ENCODE data around the gene NEK7. TPM values are rescaled to one million over a fixed set of nuclear protein-coding genes. Genes with fewer than 3 reads are reported as not detected.
A peak's percentile ranks its signal among the peaks of the same experiment; 100 is the strongest.
"Not testable (repeated sequence)": the region's sequence is repeated elsewhere in the genome, so short reads cannot be mapped to it uniquely, and the experiment has no call there.

NEK7 gene
- total RNA-seq, 1 donor, result 187 TPM

- no peak for TF ChIP-seq CTCF (IDR thresholded peaks at IDR 0.05; ENCODE audit: insufficient read depth, low read length)
- H3K4me3 ChIP-seq (ENCODE audit: low read depth, low read length), result no peak overlapping the region
- DNase-seq (ENCODE audit: low read depth), result no peak
Measured at GRCh38 chr1:198124673-198125072, 32.1 kb upstream of the NEK7 start.

GRCh38 chr1:198125995-198126735 lies 30.6 kb upstream of the NEK7 start:
- H3K4me3 ChIP-seq (ENCODE audit: low read depth, low read length), result no peak overlapping the region
- peak; percentile 73 for DNase-seq (ENCODE audit: low read depth)
- TF ChIP-seq CTCF (IDR thresholded peaks at IDR 0.05; ENCODE audit: insufficient read depth, low read length), result no peak

- TF ChIP-seq CTCF (IDR thresholded peaks at IDR 0.05; ENCODE audit: insufficient read depth, low read length), result no peak
- DNase-seq (ENCODE audit: low read depth), result no peak
- no peak overlapping the region for H3K4me3 ChIP-seq (ENCODE audit: low read depth, low read length)
Measured at GRCh38 chr1:198128533-198128932, 28.3 kb upstream of the NEK7 start.

GRCh38 chr1:198130053-198130452 lies 26.7 kb upstream of the NEK7 start:
- DNase-seq (ENCODE audit: low read depth), result not testable (repeated sequence)

GRCh38 chr1:198132060-198132781 lies 24.6 kb upstream of the NEK7 start:
- H3K4me3 ChIP-seq (ENCODE audit: low read depth, low read length), result no peak overlapping the region
- peak; percentile 44 for DNase-seq (ENCODE audit: low read depth)
- no peak for TF ChIP-seq CTCF (IDR thresholded peaks at IDR 0.05; ENCODE audit: insufficient read depth, low read length)

More at GRCh38 chr1:198130053-198130452, 26.7 kb upstream of the NEK7 start:
- H3K4me3 ChIP-seq (ENCODE audit: low read depth, low read length), result not testable (repeated sequence)

GRCh38 chr1:198134252-198134651 lies 22.5 kb upstream of the NEK7 start:
- TF ChIP-seq CTCF (IDR thresholded peaks at IDR 0.05; ENCODE audit: insufficient read depth, low read length), result no peak
- no peak overlapping the region for H3K4me3 ChIP-seq (ENCODE audit: low read depth, low read length)
- DNase-seq (ENCODE audit: low read depth), result no peak

- DNase-seq (ENCODE audit: low read depth), result no peak
- no peak for TF ChIP-seq CTCF (IDR thresholded peaks at IDR 0.05; ENCODE audit: insufficient read depth, low read length)
- H3K4me3 ChIP-seq (ENCODE audit: low read depth, low read length), result no peak overlapping the region
Measured at GRCh38 chr1:198135366-198135765, 21.4 kb upstream of the NEK7 start.

All from fibroblast of the aortic adventitia (primary cell).